ENCODE results near the gene PCBP3.

Gene PCBP3

GRCh38 chr21:45787371-45787770 is 143.8 kb downstream of the PCBP3 start:
- DNase-seq (ENCODE audit: low spot score): no peak

- no peak for DNase-seq (ENCODE audit: low spot score)
Observed at GRCh38 chr21:45788198-45788597, 144.7 kb downstream of the PCBP3 start.

GRCh38 chr21:45788637-45789506 is 145.3 kb downstream of the PCBP3 start:
- DNase-seq (ENCODE audit: low spot score): no peak

- DNase-seq (ENCODE audit: low spot score): no peak
Observed at GRCh38 chr21:45790427-45790826, 146.9 kb downstream of the PCBP3 start.

- no peak for DNase-seq (ENCODE audit: low spot score)
Observed at GRCh38 chr21:45791562-45792418, 148.3 kb downstream of the PCBP3 start.

GRCh38 chr21:45792682-45793383 is 149.3 kb downstream of the PCBP3 start:
- no peak for DNase-seq (ENCODE audit: low spot score)

GRCh38 chr21:45794027-45794426 is 150.5 kb downstream of the PCBP3 start:
- no peak for DNase-seq (ENCODE audit: low spot score)

GRCh38 chr21:45796003-45796402 is 152.5 kb downstream of the PCBP3 start:
- no peak for DNase-seq (ENCODE audit: low spot score)

GRCh38 chr21:45797338-45797737 is 153.8 kb downstream of the PCBP3 start:
- no peak for DNase-seq (ENCODE audit: low spot score)

GRCh38 chr21:45799765-45800338 is 156.3 kb downstream of the PCBP3 start:
- no peak for DNase-seq (ENCODE audit: low spot score)

GRCh38 chr21:45800339-45801080 is 157.0 kb downstream of the PCBP3 start:
- DNase-seq (ENCODE audit: low spot score): no peak

- DNase-seq (ENCODE audit: low spot score): no peak
Observed at GRCh38 chr21:45801129-45801964, 157.8 kb downstream of the PCBP3 start.

GRCh38 chr21:45801989-45802388 is 158.5 kb downstream of the PCBP3 start:
- DNase-seq (ENCODE audit: low spot score): no peak

GRCh38 chr21:45802425-45802824 is 158.9 kb downstream of the PCBP3 start:
- no peak for DNase-seq (ENCODE audit: low spot score)

GRCh38 chr21:45802956-45803617 is 159.6 kb downstream of the PCBP3 start:
- DNase-seq (ENCODE audit: low spot score): no peak

GRCh38 chr21:45803618-45804340 is 160.3 kb downstream of the PCBP3 start:
- no peak for DNase-seq (ENCODE audit: low spot score)

- DNase-seq (ENCODE audit: low spot score): no peak
Observed at GRCh38 chr21:45804809-45805313, 161.3 kb downstream of the PCBP3 start.

GRCh38 chr21:45805321-45805720 is 161.8 kb downstream of the PCBP3 start:
- no peak for DNase-seq (ENCODE audit: low spot score)

- no peak for DNase-seq (ENCODE audit: low spot score)
Observed at GRCh38 chr21:45806042-45806441, 162.5 kb downstream of the PCBP3 start.
